Endothelial cell of umbilical vein (primary cell): ENCODE data around the gene TSTD2. TPM values are rescaled to one million over a fixed set of nuclear protein-coding genes. Genes with fewer than 3 reads are reported as not detected.

Experiments used
- BruUV-seq: library from RNA; stranded (reverse); fragments of 400-500 nt; replicated peaks from 2 replicates; lab custom pipeline; 2021; lab: Mats Ljungman, UMichigan
- CTCF ChIA-PET: fragments of 300-600, 350-600 bp; sonication (Branson Sonifier 250); formaldehyde crosslinking; loops from one replicate; lab custom pipeline; 2021; ENCODE audit warnings: antibody characterized with exemption, inconsistent platforms; lab: Charles Lee
- POLR2A ChIA-PET: fragments of 300-600, 350-600 bp; sonication (Branson Sonifier 250); formaldehyde crosslinking; loops from one replicate; lab custom pipeline; 2021; ENCODE audit warnings: antibody characterized with exemption, inconsistent platforms; lab: Charles Lee
- DNase-seq: peaks from one replicate; pipeline ENCODE4 v3.0.0-alpha.2; 2011; ENCODE audit warnings: low read depth, low spot score
- FAIRE-seq: peaks from 2 replicates; lab custom pipeline; 2011; peaks lifted over from hg19 to GRCh38; lab: Jason Lieb, UNC
- H2AFZ ChIP-seq: 2 replicates; pipeline ENCODE4 v1.6.0; 2012; ENCODE audit warnings: low read depth, low read length, control low read depth, inconsistent platforms
- H3K27ac ChIP-seq: 2 replicates; pipeline ENCODE4 v1.5.1; 2011; ENCODE audit warnings: low read depth, mild to moderate bottlenecking, control low read depth, low read length, moderate library complexity; ENCODE audit not compliant: insufficient read depth
- H3K27me3 ChIP-seq, 2 experiments: 2 replicates each; pipeline versions ENCODE4 v1.6.0 to v1.6.1; 2011; ENCODE audit warnings: low read length in 2 of 2, mixed read lengths in 1 of 2; ENCODE audit not compliant: control insufficient read depth in 2 of 2, insufficient read depth in 2 of 2
- H3K36me3 ChIP-seq, 2 experiments: 2 replicates in 1 of 2; 3 replicates in 1 of 2; pipeline ENCODE4 v1.5.1; 2011; ENCODE audit warnings: low read length in 2 of 2, mild to moderate bottlenecking in 1 of 2, moderate library complexity in 1 of 2; ENCODE audit not compliant: control insufficient read depth in 2 of 2, insufficient read depth in 2 of 2; ENCODE audit errors: extremely low read depth in 1 of 2
- H3K4me1 ChIP-seq: 3 replicates; pipeline ENCODE4 v1.5.1; 2011; ENCODE audit warnings: mild to moderate bottlenecking, low read length; ENCODE audit not compliant: control insufficient read depth, insufficient read depth; ENCODE audit errors: extremely low read depth
- H3K4me2 ChIP-seq: 2 replicates; pipeline ENCODE4 v1.6.1; 2011; ENCODE audit warnings: low read length, control low read depth, mixed read lengths; ENCODE audit not compliant: insufficient read depth
- H3K4me3 ChIP-seq, 3 experiments: fragments of 200-600 bp in 1 of 3; sonication (generic), shearing (Covaris generic) in 1 of 3; replicated peaks in 1 of 3; 2 replicates each; pipeline ENCODE4 v1.5.1; 2011 to 2016; ENCODE audit warnings: control low read depth in 3 of 3, low read length in 3 of 3, mild to moderate bottlenecking in 2 of 3, inconsistent platforms in 1 of 3, low read depth in 1 of 3, moderate library complexity in 1 of 3; ENCODE audit not compliant: insufficient read depth in 1 of 3
- H3K79me2 ChIP-seq: 2 replicates; pipeline ENCODE4 v1.6.0; 2012; ENCODE audit warnings: low read length, inconsistent platforms; ENCODE audit not compliant: control insufficient read depth, insufficient read depth
- H3K9ac ChIP-seq: replicated peaks from 2 replicates; pipeline ENCODE3; 2011; ENCODE audit warnings: low read length, control low read depth; ENCODE audit not compliant: insufficient read depth; ENCODE audit errors: extremely low read depth
- H3K9me1 ChIP-seq: replicated peaks from 3 replicates; pipeline ENCODE4 v1.6.0; 2011; ENCODE audit warnings: mild to moderate bottlenecking, low read length; ENCODE audit not compliant: control insufficient read depth, insufficient read depth; ENCODE audit errors: extremely low read depth
- H3K9me3 ChIP-seq: replicated peaks from 2 replicates; pipeline ENCODE4 v1.5.1; 2012; ENCODE audit warnings: low read length, inconsistent platforms; ENCODE audit not compliant: control insufficient read depth, insufficient read depth
- H4K20me1 ChIP-seq: replicated peaks from 2 replicates; pipeline ENCODE3; 2011; ENCODE audit warnings: mild to moderate bottlenecking, low read length; ENCODE audit not compliant: control insufficient read depth, insufficient read depth; ENCODE audit errors: extremely low read depth
- EZH2 ChIP-seq: IDR thresholded peaks from 2 replicates; pipeline ENCODE4 v1.6.1; 2012; ENCODE audit warnings: borderline replicate concordance, low read depth, mild to moderate bottlenecking, moderate library complexity, low read length, inconsistent platforms; ENCODE audit not compliant: severe bottlenecking
- FOS ChIP-seq: IDR thresholded peaks from 2 replicates; pipeline ENCODE4 v1.6.1; 2011; ENCODE audit warnings: mild to moderate bottlenecking, low read length, moderate library complexity, borderline replicate concordance; ENCODE audit not compliant: insufficient read depth
- GATA2 ChIP-seq: IDR thresholded peaks from 2 replicates; pipeline ENCODE4 v1.7.0; 2011; ENCODE audit warnings: low read depth, mild to moderate bottlenecking, moderate library complexity, mixed read lengths, low read length; ENCODE audit not compliant: insufficient read length, insufficient read depth
- JUN ChIP-seq: IDR thresholded peaks from 2 replicates; pipeline ENCODE4 v1.6.1; 2011; ENCODE audit warnings: borderline replicate concordance, low read depth; ENCODE audit not compliant: insufficient read length, insufficient read depth
- MYC ChIP-seq: IDR thresholded peaks from one replicate; pipeline ENCODE4 v1.6.1; 2011; ENCODE audit warnings: mild to moderate bottlenecking, low read depth, low read length
- POLR2A ChIP-seq: IDR thresholded peaks from 2 replicates; pipeline ENCODE4 v1.6.1; 2012; ENCODE audit warnings: low read depth, mild to moderate bottlenecking, control low read depth, low read length
- POLR2AphosphoS5 ChIP-seq: IDR thresholded peaks from 2 replicates; pipeline ENCODE4 v1.6.1; 2012; ENCODE audit warnings: low read depth, mild to moderate bottlenecking, control low read depth, low read length, moderate library complexity; ENCODE audit not compliant: insufficient read depth
- dilution Hi-C: fragments of 300-500 bp; cut with MboI; formaldehyde crosslinking; loops from one replicate; pipeline ENCODE4 v1.15.0; 2019; ENCODE audit warnings: low sequenced_read_pairs; ENCODE audit not compliant: extremely low pct_ligation_motif_present
- intact Hi-C: fragments of 100-400 bp; cut with micrococcal nuclease; formaldehyde crosslinking; loops from one replicate; pipeline ENCODE4 v1.10.0; 2022
- polyA plus RNA-seq, 4 experiments: library from polyadenylated mRNA; depleted of rRNA in 3 of 4; stranded (reverse) in 3 of 4; unstranded in 1 of 4; fragments of >200 nt; gene quantifications; 2 replicates each; pipeline versions ENCODE4 v1.2.1 to v1.2.3, GENCODE V29; 2011 to 2012; ENCODE audit warnings: missing spikeins in 1 of 4
- total RNA-seq: library from RNA; stranded (reverse); gene quantifications from 2 replicates; pipeline ENCODE4 v1.2.3, GENCODE V29; 2021
- TF ChIP-seq, protein P1 (sequence below): IDR thresholded peaks from 2 replicates; pipeline ENCODE4 v1.6.1; 2011; ENCODE audit not compliant: insufficient read depth, insufficient read length
- TF ChIP-seq, protein P2 (sequence below), 2 donors: IDR thresholded peaks; 1 replicate in 1 of 2; 2 replicates in 1 of 2; pipeline ENCODE4 v1.5.1; 2011; ENCODE audit warnings: low read length in 2 of 2, mild to moderate bottlenecking in 2 of 2, moderate library complexity in 2 of 2, control low read depth in 1 of 2, inconsistent platforms in 1 of 2, low read depth in 1 of 2; ENCODE audit not compliant: insufficient read depth in 1 of 2; ENCODE audit errors: extremely low read depth in 1 of 2

TSTD2 gene
- total and polyA plus RNA-seq, 2 donors (not counting 3 experiments of a cell fraction or from before 2014, with no cell fraction given): 13.7 to 15.9 TPM

DNA sequence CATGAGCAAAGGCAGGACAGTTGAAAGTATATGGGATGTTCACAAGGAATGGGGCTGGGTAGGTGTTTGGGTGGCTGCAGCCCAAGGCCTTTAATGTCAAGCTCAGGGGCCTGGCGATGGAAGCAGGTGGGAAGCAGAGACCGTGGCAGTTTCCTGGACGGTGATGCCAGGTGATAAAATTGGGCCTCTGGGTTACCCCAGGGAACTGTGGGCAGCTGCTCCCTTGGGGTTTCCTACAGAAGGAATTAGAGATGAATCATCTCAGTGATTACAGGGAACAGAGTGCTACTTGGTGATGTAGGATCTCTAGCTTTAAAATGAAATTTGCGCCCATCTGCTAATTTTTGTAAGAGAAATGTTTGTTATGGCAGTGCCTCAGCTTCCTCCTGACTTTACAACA, 39.2 kb downstream of the TSTD2 start:
- no peaks in the 10 kb centered on the region for H3K79me2 ChIP-seq
- FAIRE-seq: no peak
- H3K9ac ChIP-seq: no peak overlapping the region
- ChIA-PET POLR2A (no interaction called here), CTCF (interaction anchor here (1.2 to 15.7 kb wide), 4 partner anchors 22 to 182 kb away, joined by 3 to 775 read pairs (median 10); partner anchors contain the start of gene TDRD7)
- dilution Hi-C loops: no loop called here
- intact Hi-C loops: no loop called here
- TF ChIP-seq EZH2 (no peak), POLR2AphosphoS5 (no peak), GATA2 (no peak), MYC (no peak), FOS (no peak), JUN (no peak), POLR2A (no peak)
- TF ChIP-seq, protein P1, sequence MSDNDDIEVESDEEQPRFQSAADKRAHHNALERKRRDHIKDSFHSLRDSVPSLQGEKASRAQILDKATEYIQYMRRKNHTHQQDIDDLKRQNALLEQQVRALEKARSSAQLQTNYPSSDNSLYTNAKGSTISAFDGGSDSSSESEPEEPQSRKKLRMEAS: no peak
- TF ChIP-seq, protein P2, sequence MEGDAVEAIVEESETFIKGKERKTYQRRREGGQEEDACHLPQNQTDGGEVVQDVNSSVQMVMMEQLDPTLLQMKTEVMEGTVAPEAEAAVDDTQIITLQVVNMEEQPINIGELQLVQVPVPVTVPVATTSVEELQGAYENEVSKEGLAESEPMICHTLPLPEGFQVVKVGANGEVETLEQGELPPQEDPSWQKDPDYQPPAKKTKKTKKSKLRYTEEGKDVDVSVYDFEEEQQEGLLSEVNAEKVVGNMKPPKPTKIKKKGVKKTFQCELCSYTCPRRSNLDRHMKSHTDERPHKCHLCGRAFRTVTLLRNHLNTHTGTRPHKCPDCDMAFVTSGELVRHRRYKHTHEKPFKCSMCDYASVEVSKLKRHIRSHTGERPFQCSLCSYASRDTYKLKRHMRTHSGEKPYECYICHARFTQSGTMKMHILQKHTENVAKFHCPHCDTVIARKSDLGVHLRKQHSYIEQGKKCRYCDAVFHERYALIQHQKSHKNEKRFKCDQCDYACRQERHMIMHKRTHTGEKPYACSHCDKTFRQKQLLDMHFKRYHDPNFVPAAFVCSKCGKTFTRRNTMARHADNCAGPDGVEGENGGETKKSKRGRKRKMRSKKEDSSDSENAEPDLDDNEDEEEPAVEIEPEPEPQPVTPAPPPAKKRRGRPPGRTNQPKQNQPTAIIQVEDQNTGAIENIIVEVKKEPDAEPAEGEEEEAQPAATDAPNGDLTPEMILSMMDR (IDR thresholded peaks at IDR 0.05; ENCODE audit: extremely low read depth in 1 of 2, insufficient read depth in 1 of 2, low read depth in 1 of 2, low read length in 2 of 2): no peak
- H2AFZ ChIP-seq: no peak overlapping the region
- peaks cover 5% of the 10 kb centered on the region in 2 experiments for H3K27me3 ChIP-seq
- BruUV-seq: no TSS peak
- no peaks in the 10 kb centered on the region for H4K20me1 ChIP-seq
- no peaks in the 10 kb centered on the region for H3K9me3 ChIP-seq
- no peaks in the 10 kb centered on the region for H3K9me1 ChIP-seq
- no peak overlapping the region for H3K27ac ChIP-seq
- H3K36me3 ChIP-seq: no peaks in the 10 kb centered on the region
- no peak overlapping the region for H3K4me2 ChIP-seq
- DNase-seq: no peak
- H3K4me3 ChIP-seq: no peak overlapping the region
- no peaks in the 10 kb centered on the region for H3K4me1 ChIP-seq
